ENCODE measurements around the gene CCL23. TPM values are rescaled to one million over a fixed set of nuclear protein-coding genes. Genes with fewer than 3 reads are reported as not detected.

The CCL23 gene
- total and polyA plus RNA-seq, 9 of the 15 experiments (the other 6 are each of a cell fraction or from before 2014, with no cell fraction given), result not detected

DNA sequence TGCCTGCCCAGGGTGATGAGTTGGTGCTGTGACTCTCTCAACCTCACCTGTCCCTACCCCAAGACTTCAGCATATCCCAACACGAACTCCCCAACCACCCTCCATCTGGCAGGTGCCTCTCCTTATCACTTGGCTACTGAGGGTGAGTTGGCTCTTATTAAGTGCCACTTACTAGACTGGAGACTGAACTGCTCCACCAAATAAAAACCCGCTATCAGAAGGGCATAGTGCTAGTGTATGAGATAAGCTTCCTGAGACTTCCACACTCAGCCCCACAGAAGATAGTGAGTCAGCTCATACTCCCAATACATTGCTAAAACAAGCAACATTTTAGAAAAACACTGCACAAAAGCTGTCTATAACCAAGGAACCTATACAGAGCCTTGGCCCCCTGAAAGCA lies 30.3 kb upstream of the CCL23 start:
- H3K9me3 ChIP-seq (replicated peaks; ENCODE audit: control insufficient read depth, insufficient read depth, low read depth, low read length), result no peaks in the 10 kb centered on the region
- WGBS (ENCODE audit: insufficient coverage, low coverage, missing lambda C conversion rate), result 0% methylated on average over 2 of the region's 2 CpGs
- no peak for DNase-seq (ENCODE audit: extremely low read depth in 1 of 4, low spot score in 3 of 4)
- TF ChIP-seq, protein P1, sequence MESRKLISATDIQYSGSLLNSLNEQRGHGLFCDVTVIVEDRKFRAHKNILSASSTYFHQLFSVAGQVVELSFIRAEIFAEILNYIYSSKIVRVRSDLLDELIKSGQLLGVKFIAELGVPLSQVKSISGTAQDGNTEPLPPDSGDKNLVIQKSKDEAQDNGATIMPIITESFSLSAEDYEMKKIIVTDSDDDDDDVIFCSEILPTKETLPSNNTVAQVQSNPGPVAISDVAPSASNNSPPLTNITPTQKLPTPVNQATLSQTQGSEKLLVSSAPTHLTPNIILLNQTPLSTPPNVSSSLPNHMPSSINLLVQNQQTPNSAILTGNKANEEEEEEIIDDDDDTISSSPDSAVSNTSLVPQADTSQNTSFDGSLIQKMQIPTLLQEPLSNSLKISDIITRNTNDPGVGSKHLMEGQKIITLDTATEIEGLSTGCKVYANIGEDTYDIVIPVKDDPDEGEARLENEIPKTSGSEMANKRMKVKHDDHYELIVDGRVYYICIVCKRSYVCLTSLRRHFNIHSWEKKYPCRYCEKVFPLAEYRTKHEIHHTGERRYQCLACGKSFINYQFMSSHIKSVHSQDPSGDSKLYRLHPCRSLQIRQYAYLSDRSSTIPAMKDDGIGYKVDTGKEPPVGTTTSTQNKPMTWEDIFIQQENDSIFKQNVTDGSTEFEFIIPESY (CRISPR knock-in tag; IDR thresholded peaks at IDR 0.05), result no peak
- TF ChIP-seq SMARCE1 (IDR thresholded peaks at IDR 0.05), result no peak
- no peak for TF ChIP-seq TEAD4 (IDR thresholded peaks at IDR 0.05; ENCODE audit: low read length)
- TF ChIP-seq TEAD4 (CRISPR knock-in tag; IDR thresholded peaks at IDR 0.05; ENCODE audit: borderline replicate concordance), result no peak
- TF ChIP-seq E2F3 (CRISPR knock-in tag; IDR thresholded peaks at IDR 0.05), result no peak
- TF ChIP-seq ZNF583 (CRISPR knock-in tag; IDR thresholded peaks at IDR 0.05), result no peak
- TF ChIP-seq, protein P2, sequence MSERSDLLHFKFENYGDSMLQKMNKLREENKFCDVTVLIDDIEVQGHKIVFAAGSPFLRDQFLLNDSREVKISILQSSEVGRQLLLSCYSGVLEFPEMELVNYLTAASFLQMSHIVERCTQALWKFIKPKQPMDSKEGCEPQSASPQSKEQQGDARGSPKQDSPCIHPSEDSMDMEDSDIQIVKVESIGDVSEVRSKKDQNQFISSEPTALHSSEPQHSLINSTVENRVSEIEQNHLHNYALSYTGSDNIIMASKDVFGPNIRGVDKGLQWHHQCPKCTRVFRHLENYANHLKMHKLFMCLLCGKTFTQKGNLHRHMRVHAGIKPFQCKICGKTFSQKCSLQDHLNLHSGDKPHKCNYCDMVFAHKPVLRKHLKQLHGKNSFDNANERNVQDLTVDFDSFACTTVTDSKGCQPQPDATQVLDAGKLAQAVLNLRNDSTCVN (CRISPR knock-in tag; IDR thresholded peaks at IDR 0.05), result no peak
- no peak for TF ChIP-seq MTA1 (IDR thresholded peaks at IDR 0.05; ENCODE audit: borderline replicate concordance)
- TF ChIP-seq, protein P3, sequence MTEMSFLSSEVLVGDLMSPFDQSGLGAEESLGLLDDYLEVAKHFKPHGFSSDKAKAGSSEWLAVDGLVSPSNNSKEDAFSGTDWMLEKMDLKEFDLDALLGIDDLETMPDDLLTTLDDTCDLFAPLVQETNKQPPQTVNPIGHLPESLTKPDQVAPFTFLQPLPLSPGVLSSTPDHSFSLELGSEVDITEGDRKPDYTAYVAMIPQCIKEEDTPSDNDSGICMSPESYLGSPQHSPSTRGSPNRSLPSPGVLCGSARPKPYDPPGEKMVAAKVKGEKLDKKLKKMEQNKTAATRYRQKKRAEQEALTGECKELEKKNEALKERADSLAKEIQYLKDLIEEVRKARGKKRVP (CRISPR knock-in tag; IDR thresholded peaks at IDR 0.05), result no peak
- no peak for TF ChIP-seq ZNF696 (CRISPR knock-in tag; conservative IDR thresholded peaks at IDR 0.05)
- TF ChIP-seq, protein P4, sequence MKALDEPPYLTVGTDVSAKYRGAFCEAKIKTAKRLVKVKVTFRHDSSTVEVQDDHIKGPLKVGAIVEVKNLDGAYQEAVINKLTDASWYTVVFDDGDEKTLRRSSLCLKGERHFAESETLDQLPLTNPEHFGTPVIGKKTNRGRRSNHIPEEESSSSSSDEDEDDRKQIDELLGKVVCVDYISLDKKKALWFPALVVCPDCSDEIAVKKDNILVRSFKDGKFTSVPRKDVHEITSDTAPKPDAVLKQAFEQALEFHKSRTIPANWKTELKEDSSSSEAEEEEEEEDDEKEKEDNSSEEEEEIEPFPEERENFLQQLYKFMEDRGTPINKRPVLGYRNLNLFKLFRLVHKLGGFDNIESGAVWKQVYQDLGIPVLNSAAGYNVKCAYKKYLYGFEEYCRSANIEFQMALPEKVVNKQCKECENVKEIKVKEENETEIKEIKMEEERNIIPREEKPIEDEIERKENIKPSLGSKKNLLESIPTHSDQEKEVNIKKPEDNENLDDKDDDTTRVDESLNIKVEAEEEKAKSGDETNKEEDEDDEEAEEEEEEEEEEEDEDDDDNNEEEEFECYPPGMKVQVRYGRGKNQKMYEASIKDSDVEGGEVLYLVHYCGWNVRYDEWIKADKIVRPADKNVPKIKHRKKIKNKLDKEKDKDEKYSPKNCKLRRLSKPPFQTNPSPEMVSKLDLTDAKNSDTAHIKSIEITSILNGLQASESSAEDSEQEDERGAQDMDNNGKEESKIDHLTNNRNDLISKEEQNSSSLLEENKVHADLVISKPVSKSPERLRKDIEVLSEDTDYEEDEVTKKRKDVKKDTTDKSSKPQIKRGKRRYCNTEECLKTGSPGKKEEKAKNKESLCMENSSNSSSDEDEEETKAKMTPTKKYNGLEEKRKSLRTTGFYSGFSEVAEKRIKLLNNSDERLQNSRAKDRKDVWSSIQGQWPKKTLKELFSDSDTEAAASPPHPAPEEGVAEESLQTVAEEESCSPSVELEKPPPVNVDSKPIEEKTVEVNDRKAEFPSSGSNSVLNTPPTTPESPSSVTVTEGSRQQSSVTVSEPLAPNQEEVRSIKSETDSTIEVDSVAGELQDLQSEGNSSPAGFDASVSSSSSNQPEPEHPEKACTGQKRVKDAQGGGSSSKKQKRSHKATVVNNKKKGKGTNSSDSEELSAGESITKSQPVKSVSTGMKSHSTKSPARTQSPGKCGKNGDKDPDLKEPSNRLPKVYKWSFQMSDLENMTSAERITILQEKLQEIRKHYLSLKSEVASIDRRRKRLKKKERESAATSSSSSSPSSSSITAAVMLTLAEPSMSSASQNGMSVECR (CRISPR knock-in tag; IDR thresholded peaks at IDR 0.05), result no peak
- TF ChIP-seq, protein P5, sequence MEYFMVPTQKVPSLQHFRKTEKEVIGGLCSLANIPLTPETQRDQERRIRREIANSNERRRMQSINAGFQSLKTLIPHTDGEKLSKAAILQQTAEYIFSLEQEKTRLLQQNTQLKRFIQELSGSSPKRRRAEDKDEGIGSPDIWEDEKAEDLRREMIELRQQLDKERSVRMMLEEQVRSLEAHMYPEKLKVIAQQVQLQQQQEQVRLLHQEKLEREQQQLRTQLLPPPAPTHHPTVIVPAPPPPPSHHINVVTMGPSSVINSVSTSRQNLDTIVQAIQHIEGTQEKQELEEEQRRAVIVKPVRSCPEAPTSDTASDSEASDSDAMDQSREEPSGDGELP (CRISPR knock-in tag; IDR thresholded peaks at IDR 0.05; ENCODE audit: borderline replicate concordance), result no peak
- no peak for TF ChIP-seq HSF4 (CRISPR knock-in tag; IDR thresholded peaks at IDR 0.05; ENCODE audit: borderline replicate concordance)
- no peak for TF ChIP-seq CCAR2 (IDR thresholded peaks at IDR 0.05; ENCODE audit: low read depth, low read length)
- no peak for TF ChIP-seq ILF3 (IDR thresholded peaks at IDR 0.05; ENCODE audit: borderline replicate concordance)

More for the DNA sequence above, 30.3 kb upstream of the CCL23 start:
- ATAC-seq, result no peak
- POLR2A ChIA-PET, result interaction anchor here (0.8 to 1.1 kb wide), 2 partner anchors 54 to 183 kb away, joined by 3 read pairs; no protein-coding TSS in a partner anchor
- Histone ChIP-seq H2AFZ (ENCODE audit: low read depth, low read length) (no peak overlapping the region), H3K4me1 (replicated peaks in 1 of 2; ENCODE audit: control insufficient read depth in 2 of 2, insufficient read depth in 2 of 2, low read length in 2 of 2) (no peaks in the 10 kb centered on the region), H3K27ac (ENCODE audit: extremely low read depth, low read depth, low read length) (no peak overlapping the region), H4K20me1 (replicated peaks; ENCODE audit: control insufficient read depth, insufficient read depth, low read length) (no peaks in the 10 kb centered on the region), H3K27me3 (ENCODE audit: control insufficient read depth in 2 of 2, insufficient read depth in 2 of 2, low read length in 2 of 2) (no peaks in the 10 kb centered on the region), H3K36me3 (ENCODE audit: control insufficient read depth, insufficient read depth, low read length) (no peaks in the 10 kb centered on the region), H3K79me2 (ENCODE audit: control insufficient read depth, insufficient read depth, low read length) (no peaks in the 10 kb centered on the region), H3K9me1 (ENCODE audit: control insufficient read depth, insufficient read depth, low read length) (no peaks in the 10 kb centered on the region), H3K4me3 (no peak overlapping the region), H3K4me2 (ENCODE audit: insufficient read depth, low read length) (no peak overlapping the region), H3K9ac (ENCODE audit: insufficient read depth in 1 of 2, low read depth in 2 of 2, low read length in 2 of 2) (no peak overlapping the region)
- CTCF ChIA-PET (ENCODE audit: low intra/inter-chr PET ratio), result no interaction called here
- intact Hi-C loops (cut with micrococcal nuclease) (no loop called here), in situ Hi-C loops (cut with MboI) (no loop called here)
- no peak for FAIRE-seq
- BruUV-seq (replicated peaks), result no TSS peak
